T follicular helper cell (primary cell): Measurements from ENCODE around the gene NDUFV1.
"Not testable (repeated sequence)": the region's sequence is repeated elsewhere in the genome, so short reads cannot be mapped to it uniquely, and the experiment has no call there.

Source experiments
- DNase-seq: peaks from one replicate; pipeline ENCODE4 v3.0.0-alpha.2; 2020; ENCODE audit warnings: low read depth

NDUFV1 gene

GRCh38 chr11:67585911-67586310, 20.8 kb upstream of the NDUFV1 start:
- no peak for DNase-seq

- no peak for DNase-seq
Observed at GRCh38 chr11:67586568-67587250, 20.0 kb upstream of the NDUFV1 start.

- no peak for DNase-seq
Observed at GRCh38 chr11:67588136-67588503, 18.6 kb upstream of the NDUFV1 start.

- not testable (repeated sequence) for DNase-seq
Observed at GRCh38 chr11:67588899-67589415, 17.8 kb upstream of the NDUFV1 start.

- no peak for DNase-seq
Observed at GRCh38 chr11:67592880-67593564, 13.7 kb upstream of the NDUFV1 start.

- DNase-seq = no peak
Observed at GRCh38 chr11:67593565-67593905, 13.2 kb upstream of the NDUFV1 start.

GRCh38 chr11:67594480-67594879, 12.3 kb upstream of the NDUFV1 start:
- DNase-seq = no peak

GRCh38 chr11:67596753-67597300, 9.9 kb upstream of the NDUFV1 start:
- no peak for DNase-seq

GRCh38 chr11:67597458-67597857, 9.3 kb upstream of the NDUFV1 start:
- DNase-seq = not testable (repeated sequence)

- not testable (repeated sequence) for DNase-seq
Observed at GRCh38 chr11:67597963-67598362, 8.8 kb upstream of the NDUFV1 start.

GRCh38 chr11:67599149-67599548, 7.6 kb upstream of the NDUFV1 start:
- no peak for DNase-seq

DNA sequence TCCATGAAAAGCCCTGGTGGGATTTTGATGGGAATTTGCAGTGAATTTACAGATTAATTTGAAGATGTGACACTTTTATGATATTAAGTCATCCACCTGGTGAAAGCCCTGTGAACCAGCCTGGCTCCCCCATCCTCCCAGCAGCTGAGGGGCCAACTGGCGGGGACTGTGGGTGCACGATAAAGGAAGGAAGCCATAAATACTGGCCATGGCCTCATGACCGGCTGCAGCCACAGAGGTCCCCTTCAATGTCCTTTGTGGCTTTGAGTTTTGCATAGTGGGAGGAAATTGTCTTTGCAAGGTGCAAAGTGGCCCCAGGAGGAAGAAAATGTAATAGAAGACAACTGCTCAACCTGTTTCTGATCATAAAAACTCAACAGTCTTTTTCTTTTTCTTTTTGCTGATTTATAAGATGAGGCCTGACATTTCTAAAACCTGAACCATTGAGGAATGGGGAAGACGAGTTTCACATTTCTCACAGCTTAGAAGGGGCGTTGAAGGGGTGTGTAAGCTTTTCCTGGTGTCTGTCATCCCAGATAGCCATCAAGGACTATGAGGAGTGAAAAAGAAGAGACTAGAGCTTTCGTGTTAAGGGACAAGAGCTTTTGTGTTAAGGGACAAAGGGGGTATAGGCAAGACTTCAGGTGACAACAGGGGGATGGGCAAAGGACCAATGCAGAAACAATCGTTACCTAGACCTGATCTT, 6.3 kb upstream of the NDUFV1 start:
- no peak for DNase-seq

DNA sequence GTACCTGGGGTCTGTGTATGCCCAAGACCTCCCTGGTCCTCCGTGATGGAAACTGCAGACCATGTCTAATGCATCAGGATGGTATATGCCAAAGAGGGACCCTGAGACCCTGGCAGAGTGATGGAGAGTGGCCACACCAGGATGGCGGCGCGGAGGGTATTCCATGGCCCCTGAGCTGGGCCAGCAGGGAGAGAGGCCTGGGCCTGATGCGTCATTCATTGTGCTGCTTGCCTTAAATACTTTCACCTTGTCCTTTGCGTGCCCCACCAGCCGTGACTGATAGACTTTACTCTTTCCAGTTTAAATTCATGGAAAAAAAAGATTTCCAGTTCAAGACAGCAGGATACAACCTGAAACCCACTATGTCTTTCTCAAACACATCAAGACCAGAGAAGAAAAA, 5.6 kb upstream of the NDUFV1 start:
- no peak for DNase-seq

- not testable (repeated sequence) for DNase-seq
Observed at GRCh38 chr11:67604119-67604518, 2.6 kb upstream of the NDUFV1 start.

GRCh38 chr11:67604815-67605214, 1.9 kb upstream of the NDUFV1 start:
- DNase-seq = no peak

- DNase-seq = no peak
Observed at GRCh38 chr11:67605231-67606011, 1.3 kb upstream of the NDUFV1 start.

GRCh38 chr11:67606093-67606491, 644 bp upstream of the NDUFV1 start:
- no peak for DNase-seq

DNA sequence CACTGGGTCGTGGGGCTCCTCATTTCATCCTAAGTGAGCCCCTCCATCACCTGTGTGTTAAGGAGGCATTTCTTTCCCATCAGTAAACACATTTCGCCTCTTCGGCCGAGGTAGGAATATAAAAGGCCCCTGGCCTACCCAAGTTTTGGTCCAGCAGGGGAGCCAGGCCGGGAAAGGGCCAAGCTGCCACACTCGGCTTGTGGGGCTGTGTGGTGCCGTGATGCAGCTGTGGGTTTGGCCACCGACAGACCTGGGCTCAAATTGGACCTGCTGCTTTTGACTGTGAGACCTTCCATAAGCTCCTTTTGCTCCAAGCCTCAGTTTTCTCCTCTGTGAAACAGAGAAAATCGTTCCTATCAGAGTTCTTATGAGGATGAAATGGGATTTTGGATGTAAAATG, 771 bp downstream of the NDUFV1 start:
- no peak for DNase-seq

DNA sequence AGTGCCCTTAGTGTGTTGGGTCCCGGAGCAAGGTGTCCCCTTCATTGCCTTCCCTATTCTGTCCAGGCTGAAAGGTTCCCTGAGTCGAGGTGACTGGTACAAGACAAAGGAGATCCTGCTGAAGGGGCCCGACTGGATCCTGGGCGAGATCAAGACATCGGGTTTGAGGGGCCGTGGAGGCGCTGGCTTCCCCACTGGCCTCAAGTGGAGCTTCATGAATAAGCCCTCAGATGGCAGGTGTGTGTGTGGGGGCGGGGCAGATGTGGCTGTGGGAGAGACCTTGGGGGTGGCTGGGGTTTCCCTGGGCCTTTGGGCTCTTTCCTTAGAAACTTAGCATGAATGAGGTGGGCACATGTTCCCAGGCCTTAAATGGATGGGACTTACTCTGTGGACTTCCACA, 1.8 kb downstream of the NDUFV1 start:
- DNase-seq = no peak

DNA sequence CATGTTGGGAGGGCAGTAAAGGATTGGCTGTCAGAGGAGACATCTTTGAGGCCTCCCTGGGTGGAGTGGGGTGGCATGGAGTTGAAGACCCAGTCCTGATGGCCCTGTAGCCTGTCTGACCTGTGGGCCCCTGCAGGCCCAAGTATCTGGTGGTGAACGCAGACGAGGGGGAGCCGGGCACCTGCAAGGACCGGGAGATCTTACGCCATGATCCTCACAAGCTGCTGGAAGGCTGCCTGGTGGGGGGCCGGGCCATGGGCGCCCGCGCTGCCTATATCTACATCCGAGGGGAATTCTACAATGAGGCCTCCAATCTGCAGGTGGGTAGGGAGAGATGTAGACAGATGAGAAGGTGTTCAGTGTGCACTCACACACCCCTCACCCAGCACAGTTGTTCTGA, 2.6 kb downstream of the NDUFV1 start:
- DNase-seq = no peak

DNA sequence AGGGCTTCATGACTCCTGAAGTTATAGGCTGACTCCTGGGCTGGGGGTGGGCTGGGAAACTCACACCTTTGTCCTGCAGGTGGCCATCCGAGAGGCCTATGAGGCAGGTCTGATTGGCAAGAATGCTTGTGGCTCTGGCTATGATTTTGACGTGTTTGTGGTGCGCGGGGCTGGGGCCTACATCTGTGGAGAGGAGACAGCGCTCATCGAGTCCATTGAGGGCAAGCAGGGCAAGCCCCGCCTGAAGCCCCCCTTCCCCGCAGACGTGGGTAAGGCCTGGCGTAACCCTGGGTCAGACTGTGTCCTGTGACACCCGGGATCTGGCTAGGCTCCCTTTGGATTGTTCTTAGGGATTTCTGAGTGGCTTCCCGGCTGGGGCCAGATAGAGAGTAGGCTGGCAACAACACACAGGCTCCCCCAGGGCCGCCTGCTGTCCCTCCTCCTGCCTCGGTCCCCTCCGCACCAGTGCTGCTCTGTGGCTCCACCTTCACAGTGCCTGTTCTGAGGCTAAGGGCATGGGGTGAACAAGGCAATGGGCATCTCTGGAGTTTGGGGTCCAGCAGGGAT, 3.6 kb downstream of the NDUFV1 start:
- no peak for DNase-seq

DNA sequence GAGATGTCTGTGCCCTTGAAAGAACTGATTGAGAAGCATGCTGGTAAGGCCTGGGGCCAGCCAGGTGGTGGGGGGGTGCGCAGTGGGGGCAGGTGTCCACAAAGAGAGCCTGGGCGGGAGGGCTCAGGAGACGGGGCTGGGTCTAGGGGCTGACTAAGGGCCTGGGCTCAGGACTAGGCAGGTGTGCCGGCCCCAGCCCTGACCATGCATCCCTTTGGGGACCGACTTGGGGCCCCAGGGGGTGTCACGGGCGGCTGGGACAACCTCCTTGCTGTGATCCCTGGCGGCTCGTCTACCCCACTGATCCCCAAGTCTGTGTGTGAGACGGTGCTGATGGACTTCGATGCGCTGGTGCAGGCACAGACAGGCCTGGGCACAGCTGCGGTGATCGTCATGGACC, 4.4 kb downstream of the NDUFV1 start:
- no peak for DNase-seq
